SIG-M5 (cell line): ENCODE data around the gene DDX46.
"Not testable (repeated sequence)": the region's sequence is repeated elsewhere in the genome, so short reads cannot be mapped to it uniquely, and the experiment has no call there.

Experiments
- DNase-seq: peaks from one replicate; lab custom pipeline; 2025; lab: John Stamatoyannopoulos, UW

The DDX46 gene

GRCh38 chr5:134784946-134785620 is 26.5 kb downstream of the DDX46 start:
- no peak for DNase-seq

DNA sequence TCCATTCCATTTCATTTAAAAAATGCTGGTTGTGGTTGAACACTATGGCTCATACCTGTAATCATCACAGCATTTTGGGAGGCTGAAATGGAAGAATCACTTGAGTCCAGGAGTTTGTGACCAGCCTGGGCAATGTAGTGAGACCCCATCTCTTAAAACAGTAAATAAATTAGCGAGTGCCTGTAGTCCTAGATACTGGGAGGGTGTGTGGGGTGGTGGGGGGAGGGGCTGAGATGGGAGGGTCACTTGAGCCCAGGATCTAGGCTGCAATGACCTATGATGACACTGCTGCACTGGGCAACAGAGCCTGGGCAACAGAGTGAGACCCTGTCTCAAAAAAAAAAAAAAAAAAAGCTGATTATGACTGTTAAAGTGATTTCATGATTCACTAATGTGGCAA is 29.1 kb downstream of the DDX46 start:
- no peak for DNase-seq

DNA sequence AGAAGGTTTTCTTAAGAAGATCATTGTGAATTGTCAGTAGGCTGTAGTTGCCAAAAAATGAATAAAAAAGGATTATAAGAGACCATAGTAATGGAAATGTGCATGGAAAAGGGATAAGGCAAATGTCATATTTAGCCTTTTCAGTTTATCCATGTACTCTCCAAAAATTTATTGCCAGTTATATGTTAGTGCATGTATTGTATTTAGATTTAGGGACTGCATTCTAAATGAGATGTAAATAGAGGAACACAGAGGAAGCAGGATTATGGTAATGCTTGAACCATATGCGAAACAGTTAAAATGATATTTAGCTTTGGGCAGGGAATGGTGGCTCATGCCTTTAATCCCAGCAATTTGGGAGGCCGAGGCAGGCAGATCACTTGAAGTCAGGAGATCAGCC is 33.0 kb downstream of the DDX46 start:
- DNase-seq = no peak

DNA sequence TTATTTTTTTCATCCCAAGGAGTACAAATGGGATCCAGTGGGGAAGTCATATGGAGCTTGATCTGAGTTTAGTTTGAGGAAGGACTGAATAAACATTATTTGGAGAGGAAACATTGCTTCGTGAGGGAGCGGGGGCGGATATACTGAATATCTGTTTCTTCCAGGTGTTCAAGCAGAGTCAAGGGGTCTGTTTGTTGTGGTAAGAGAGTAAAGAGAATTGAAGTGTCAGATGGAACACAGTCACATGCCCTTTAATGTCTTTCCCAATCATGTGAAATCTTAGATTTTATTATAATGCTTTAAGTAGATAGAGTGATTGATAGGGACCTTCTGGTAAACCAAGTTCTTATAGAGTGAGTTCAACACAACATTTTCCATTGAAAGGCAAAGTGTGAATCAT is 33.7 kb downstream of the DDX46 start:
- DNase-seq = no peak

GRCh38 chr5:134793111-134793510 is 34.5 kb downstream of the DDX46 start:
- no peak for DNase-seq

GRCh38 chr5:134794082-134794481 is 35.5 kb downstream of the DDX46 start:
- DNase-seq = no peak

DNA sequence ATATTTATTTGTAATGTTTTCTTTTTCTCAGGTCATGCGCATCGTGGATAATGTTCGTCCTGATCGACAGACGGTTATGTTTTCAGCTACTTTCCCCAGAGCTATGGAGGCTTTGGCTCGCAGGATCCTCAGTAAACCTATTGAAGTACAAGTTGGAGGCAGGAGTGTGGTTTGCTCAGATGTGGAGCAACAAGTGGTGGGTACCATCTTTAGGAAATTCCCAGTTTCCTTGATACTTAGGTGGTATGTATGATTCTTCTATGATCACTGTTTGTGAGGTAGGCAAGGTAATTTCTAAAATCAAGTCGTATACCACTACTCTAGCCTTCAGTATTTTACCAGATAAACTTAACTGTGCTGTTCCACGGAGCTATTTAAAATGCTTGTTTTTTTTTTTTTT is 36.2 kb downstream of the DDX46 start:
- no peak for DNase-seq

- no peak for DNase-seq
Observed at GRCh38 chr5:134798468-134798867, 39.9 kb downstream of the DDX46 start.

DNA sequence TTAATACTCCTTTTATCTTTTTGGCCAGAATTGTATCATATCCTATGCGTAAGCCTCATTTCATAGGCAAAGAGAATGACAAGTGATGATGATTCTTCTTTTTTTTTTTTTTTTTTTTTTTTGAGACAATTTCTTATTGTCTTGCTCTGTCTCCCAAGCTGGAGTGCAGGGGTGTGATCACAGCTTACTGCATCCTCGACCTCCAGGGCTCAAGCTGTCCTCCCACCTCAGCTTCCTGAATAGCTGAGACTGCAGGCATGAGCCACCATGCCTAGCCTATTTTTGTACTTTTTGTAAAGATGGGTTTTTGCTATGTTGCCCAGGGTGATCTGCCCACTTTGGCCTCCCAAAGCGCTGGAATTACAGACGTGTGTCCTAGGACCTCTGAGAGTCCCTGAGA is 45.2 kb downstream of the DDX46 start:
- no peak for DNase-seq

DNA sequence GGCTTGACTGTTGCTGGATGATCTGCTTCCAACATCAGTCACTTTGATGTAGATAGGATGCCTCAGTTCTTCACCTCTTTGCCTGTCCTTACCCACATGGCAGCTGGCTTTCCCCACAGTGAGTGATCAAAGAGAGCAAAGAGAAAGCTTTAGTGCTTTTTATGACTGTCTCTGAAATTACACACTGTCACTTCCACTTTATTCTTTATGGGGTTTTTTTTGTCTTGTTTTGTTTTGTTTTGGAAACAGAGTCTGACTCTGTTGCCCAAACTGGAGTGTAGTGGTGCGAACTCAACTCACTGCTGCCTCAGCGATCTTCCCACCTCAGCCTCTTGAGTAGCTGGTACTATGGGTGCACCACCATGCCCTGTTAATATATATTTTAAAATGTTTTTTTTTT is 54.8 kb downstream of the DDX46 start:
- DNase-seq = peak; percentile 13

- no peak for DNase-seq
Observed at GRCh38 chr5:134813827-134814226, 55.2 kb downstream of the DDX46 start.

DNA sequence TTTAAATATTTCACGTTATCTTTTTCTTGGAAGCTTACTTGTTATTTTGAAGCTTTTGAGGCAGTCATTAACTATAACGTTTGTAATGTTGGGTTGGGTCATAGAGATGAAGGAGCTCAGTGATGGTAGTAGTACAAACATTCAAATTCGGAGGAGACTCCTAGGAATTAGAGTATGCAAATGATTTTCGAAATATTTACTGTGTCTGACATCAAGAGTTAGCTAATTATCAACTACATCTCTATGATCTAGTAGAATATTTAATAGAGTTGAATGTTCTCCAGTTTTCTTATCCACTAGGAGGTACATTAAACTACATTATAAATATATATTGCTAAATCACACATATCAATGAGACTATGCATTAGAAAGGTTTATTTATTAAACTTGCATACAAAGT is 58.4 kb downstream of the DDX46 start:
- DNase-seq = no peak

DNA sequence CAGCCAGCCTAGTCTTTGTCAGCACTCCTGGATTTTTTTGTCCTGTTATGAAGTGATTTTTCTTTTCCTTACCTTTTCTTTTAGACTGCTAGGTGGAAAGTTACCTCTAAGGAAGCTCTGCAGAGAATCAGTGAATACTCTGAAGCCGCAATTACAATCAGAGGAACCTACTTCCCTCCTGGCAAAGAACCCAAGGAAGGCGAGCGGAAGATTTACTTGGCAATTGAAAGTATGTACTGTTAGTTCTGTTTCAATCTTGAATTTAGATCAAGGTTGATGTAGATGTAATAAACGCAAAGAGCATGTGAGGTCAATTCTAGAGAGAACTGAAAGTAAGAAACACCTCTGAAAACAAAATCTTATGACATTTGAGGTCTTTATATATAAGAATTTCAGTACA is 60.2 kb downstream of the DDX46 start:
- DNase-seq = no peak

DNA sequence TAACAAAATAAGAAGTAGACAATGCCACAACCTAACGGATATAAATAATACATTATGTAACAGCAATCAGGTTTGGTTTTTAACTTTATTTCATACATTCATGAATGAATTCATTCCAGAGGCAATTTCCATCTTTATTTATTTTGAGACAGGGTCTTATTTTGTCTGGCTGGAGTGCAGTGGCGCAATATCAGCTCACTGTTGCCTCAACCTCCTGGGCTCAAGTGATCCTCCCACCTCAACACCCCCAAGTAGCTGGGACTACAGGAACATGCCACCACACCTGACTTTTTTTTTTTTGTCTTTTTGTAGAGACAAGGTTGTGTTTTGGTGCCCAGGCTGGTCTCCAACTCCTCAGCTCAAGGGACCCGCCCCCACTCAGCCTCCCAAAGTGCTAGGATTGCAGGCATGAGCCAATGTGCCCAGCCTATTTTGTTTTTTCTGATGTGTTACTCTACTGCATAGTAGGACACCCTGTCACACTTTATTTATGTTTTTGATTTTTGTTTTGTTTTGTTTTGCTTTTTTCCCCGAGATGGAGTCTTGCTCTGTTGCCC is 60.9 kb downstream of the DDX46 start:
- no peak for DNase-seq

GRCh38 chr5:134821841-134822240 is 63.3 kb downstream of the DDX46 start:
- DNase-seq = no peak

- no peak for DNase-seq
Observed at GRCh38 chr5:134824681-134825080, 66.1 kb downstream of the DDX46 start.

DNA sequence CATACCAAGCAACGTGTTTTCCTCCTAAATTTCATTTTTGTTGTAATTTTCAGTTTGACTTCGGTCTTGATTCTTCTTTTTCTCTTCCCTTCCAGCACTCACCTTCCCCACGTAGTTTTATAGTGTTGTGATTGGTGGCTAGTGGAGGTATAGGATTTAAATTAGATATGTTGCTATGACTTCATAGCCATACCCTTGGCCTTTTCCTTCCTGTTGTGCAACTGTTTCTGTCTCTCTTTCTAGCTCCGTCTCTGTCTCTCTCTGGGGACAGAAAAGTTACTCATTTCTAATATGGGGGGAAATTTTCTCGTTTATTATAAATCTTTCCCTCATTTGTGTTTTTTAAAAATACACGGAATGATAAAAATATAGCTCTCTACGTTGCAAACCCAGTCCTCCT is 66.6 kb downstream of the DDX46 start:
- no peak for DNase-seq

DNA sequence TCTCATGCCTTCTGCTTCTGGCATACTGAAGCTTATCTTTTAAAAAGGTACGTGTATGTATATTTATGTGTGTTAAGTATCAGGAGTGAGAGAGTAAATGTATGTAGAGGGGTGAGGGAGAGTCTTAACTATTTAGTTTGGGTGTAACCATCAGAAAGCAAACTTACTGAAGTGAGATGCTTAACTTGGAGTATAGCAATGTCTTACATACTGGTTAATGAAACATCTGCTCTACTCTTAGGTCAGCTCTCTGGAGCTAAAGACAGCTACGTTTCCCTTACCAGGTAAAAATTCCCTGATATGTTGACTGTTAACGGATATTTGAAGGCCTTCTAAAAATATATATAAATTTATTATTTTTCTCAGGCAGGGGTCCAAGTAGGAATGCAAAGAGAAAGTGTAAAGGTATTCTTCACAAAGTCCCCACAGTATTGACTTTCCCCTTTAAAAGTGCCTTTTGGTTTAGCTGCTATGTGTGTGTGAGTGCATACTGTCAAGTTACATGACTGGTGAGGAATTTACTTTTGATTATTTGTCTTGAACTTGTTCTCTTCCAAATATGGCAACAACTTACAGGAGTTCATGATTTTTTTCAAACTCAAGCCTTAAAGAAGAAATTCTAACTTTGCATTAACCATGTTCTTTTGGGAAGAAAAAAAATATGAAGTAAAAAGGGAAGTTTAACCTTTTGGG is 74.9 kb downstream of the DDX46 start:
- no peak for DNase-seq

DNA sequence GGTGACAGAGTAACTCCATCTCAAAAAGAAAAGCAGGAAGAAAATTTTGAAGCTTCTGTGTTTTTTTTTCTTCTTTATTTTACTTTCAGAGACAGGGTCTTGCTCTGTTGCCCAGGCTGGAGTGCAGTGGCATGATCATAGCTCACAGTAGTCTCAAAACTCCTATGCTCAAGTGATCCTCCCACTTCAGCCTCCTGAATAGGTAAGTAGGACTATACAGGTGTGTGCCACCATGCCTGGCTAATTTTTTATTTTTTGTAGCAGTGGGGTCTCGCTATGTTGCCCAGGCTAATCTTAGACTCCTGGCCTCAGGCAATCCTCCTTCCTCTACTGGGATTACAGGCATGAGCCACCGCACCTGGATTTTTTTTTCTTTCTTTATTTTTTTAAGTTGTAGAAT is 77.0 kb downstream of the DDX46 start:
- no peak for DNase-seq

DNA sequence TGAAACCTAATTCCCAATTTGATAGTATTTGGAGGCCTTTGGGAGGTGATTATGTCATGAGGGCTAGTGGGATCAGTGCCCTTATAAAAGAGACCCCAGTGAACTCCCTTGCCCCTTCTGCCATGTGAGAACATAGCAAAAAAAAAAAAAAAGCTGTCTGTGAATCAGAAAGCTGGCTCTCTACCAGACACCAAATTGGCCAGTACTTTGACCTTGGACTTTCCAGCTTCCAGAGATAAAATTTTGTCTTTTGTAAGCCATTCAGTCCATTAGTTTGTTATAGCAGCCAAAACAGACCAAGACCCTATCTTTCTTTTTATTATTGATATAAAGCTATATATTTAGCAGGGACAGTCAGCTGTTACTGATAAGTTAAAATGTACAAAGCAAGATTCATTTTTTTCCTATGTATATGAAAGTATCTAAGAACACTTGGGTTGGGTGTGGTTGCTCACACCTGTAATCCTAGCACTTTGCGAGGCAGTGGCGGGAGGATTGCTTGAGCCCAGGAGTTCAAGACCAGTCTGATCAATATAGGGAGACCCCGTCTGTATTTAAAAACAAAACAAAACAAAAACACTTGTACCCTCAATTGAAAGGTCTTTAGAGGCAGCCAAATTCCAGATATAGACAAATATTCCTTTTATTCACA is 79.1 kb downstream of the DDX46 start:
- DNase-seq = no peak

GRCh38 chr5:134838361-134838760 is 79.8 kb downstream of the DDX46 start:
- not testable (repeated sequence) for DNase-seq

GRCh38 chr5:134840811-134841210 is 82.2 kb downstream of the DDX46 start:
- DNase-seq = no peak

- DNase-seq = no peak
Observed at GRCh38 chr5:134844252-134844651, 85.7 kb downstream of the DDX46 start.
